NCI-H2196 treated with DMSO at 0.1 percent for 48 hours (cell line): ENCODE measurements around the gene HEXIM2.
A peak's percentile ranks its signal among the peaks of the same experiment; 100 is the strongest.

ENCODE experiments used
- DNase-seq: peaks from one replicate; lab custom pipeline; 2025; ENCODE audit not compliant: unreplicated experiment; lab: John Stamatoyannopoulos, UW

The HEXIM2 gene

DNA sequence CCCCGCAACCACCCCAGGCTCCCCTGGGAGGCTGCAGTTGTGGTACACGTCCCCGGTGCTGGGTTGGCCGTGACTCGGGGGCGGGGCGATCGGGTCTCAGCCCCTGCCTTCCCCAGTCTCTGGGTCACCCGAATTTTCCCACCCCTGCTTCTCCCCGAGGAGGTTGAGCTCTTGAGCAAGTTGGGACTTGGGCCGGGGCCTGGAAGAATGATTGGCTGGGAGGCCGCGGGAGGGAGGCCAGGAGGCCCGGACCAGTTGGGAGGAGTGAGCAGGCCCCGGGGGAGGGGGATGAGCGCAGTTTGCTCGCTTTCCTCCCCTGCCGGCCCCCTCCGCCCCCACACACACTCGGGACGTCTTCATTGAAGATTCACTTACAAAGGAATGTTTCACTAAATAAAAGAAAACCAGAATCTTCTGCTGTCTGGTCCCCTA is 17.9 kb upstream of the HEXIM2 start:
- DNase-seq = no peak

- DNase-seq = no peak
Observed at GRCh38 chr17:45144199-45145034, 17.3 kb upstream of the HEXIM2 start.

- DNase-seq = no peak
Observed at GRCh38 chr17:45145035-45145389, 16.7 kb upstream of the HEXIM2 start.

DNA sequence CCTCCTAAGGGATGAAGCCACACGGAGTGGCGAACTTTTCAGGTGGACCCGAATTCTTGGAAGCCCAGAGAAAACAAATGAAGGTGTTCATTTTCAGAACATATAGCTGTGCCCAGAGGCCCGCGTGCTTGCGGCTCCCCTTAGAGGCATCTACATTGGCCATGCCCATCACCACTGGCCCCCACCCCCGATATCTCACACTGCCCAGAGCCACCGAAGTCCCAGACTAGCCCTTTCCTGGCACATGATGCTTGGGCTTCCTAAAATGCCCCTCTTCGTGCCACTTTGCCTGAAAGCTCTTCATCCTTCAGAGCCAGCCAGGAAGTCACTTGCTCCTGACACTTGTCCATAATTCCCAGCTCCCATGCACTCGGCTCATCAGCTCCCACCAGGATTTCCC is 15.5 kb upstream of the HEXIM2 start:
- DNase-seq = no peak

- DNase-seq = no peak
Observed at GRCh38 chr17:45146592-45146889, 15.1 kb upstream of the HEXIM2 start.

- peak; percentile 44 for DNase-seq
Observed at GRCh38 chr17:45146890-45147580, 14.6 kb upstream of the HEXIM2 start.

GRCh38 chr17:45147581-45148182 is 14.0 kb upstream of the HEXIM2 start:
- DNase-seq = peak; percentile 84

DNA sequence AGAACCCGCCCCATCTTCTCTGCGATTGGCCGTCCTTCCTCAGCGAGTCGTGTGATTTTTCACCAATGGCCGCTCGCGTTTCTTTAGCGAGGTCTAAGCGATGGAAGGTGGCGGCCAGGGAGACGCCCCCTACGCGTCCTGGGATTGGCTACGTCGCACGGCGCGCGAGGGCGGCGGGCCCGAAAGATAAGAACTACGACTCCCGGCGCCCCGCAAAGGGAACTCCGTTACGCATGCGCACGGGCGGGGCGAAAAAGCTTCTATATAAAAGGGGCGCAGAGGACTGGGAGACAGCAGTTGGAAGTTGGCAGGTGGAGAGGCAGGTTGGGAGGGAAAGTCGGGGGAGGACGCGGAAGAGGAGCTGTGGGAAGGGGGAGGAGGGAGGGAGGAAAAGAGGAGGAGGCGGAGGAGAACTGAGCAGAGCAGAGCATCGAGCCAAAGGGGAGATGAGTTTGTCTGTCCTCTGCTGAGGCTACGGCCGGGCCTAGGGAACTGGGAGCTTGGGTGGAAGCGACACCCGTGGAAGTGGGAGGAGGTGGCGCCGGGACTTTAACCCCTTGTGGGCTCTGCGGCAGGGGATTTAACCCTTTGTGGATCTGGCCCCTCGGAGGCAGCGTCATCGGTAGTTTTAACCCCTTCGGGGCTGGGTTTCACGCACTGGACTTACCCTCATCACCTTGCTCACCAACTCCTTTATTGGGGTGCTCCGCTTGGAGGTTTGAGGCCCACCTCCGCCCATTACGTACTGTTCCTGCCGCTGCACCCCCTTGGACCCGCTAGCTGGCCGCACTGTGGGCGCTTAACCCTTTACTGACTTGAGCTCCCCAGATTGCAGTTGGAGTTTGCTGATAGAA is 13.3 kb upstream of the HEXIM2 start, which contains the start of gene HEXIM1:
Gene HEXIM1 (plus strand): TSS at position 293 of the 854 bp plus-strand sequence. CDS start 716 bp downstream, outside the sequence.
- peak; percentile 98 for DNase-seq

DNA sequence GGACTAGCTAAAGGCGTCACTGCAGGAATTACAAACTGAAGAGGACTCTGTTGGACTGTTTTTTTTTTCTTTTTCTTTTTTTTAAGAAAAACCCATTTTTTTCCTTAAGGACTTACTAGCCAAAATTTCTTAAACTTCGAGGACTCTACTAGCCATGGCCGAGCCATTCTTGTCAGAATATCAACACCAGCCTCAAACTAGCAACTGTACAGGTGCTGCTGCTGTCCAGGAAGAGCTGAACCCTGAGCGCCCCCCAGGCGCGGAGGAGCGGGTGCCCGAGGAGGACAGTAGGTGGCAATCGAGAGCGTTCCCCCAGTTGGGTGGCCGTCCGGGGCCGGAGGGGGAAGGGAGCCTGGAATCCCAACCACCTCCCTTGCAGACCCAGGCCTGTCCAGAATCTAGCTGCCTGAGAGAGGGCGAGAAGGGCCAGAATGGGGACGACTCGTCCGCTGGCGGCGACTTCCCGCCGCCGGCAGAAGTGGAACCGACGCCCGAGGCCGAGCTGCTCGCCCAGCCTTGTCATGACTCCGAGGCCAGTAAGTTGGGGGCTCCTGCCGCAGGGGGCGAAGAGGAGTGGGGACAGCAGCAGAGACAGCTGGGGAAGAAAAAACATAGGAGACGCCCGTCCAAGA is 12.5 kb upstream of the HEXIM2 start:
- peak; percentile 67 for DNase-seq

DNA sequence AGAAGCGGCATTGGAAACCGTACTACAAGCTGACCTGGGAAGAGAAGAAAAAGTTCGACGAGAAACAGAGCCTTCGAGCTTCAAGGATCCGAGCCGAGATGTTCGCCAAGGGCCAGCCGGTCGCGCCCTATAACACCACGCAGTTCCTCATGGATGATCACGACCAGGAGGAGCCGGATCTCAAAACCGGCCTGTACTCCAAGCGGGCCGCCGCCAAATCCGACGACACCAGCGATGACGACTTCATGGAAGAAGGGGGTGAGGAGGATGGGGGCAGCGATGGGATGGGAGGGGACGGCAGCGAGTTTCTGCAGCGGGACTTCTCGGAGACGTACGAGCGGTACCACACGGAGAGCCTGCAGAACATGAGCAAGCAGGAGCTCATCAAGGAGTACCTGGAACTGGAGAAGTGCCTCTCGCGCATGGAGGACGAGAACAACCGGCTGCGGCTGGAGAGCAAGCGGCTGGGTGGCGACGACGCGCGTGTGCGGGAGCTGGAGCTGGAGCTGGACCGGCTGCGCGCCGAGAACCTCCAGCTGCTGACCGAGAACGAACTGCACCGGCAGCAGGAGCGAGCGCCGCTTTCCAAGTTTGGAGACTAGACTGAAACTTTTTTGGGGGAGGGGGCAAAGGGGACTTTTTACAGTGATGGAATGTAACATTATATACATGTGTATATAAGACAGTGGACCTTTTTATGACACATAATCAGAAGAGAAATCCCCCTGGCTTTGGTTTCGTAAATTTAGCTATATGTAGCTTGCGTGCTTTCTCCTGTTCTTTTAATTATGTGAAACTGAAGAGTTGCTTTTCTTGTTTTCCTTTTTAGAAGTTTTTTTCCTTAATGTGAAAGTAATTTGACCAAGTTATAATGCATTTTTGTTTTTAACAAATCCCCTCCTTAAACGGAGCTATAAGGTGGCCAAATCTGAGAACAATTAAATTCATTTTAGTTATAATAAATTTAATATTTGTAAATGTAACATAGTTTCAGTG is 11.7 kb upstream of the HEXIM2 start:
- DNase-seq = no peak

- DNase-seq = no peak
Observed at GRCh38 chr17:45150911-45151809, 10.5 kb upstream of the HEXIM2 start.

- DNase-seq = no peak
Observed at GRCh38 chr17:45155029-45155428, 6.6 kb upstream of the HEXIM2 start.

GRCh38 chr17:45155483-45155882 is 6.2 kb upstream of the HEXIM2 start:
- no peak for DNase-seq

DNA sequence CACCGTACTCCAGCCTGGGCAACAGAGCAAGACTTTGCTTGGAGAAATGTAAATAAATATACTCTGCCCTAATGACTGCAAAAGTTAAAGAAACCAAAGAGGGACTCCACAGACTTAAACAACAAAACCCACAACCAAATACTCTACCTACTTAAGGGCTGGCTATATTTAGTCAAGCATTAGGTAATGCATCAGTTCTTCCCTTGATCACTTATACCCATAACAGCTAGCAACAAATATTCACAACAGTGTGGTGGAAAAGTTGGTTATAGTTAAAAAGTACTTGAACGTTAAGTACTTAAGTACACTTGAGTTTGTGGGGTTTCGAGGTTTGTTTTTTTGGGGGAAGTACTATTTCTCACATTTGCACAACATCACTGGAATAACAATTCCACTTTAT is 5.4 kb upstream of the HEXIM2 start:
- no peak for DNase-seq

DNA sequence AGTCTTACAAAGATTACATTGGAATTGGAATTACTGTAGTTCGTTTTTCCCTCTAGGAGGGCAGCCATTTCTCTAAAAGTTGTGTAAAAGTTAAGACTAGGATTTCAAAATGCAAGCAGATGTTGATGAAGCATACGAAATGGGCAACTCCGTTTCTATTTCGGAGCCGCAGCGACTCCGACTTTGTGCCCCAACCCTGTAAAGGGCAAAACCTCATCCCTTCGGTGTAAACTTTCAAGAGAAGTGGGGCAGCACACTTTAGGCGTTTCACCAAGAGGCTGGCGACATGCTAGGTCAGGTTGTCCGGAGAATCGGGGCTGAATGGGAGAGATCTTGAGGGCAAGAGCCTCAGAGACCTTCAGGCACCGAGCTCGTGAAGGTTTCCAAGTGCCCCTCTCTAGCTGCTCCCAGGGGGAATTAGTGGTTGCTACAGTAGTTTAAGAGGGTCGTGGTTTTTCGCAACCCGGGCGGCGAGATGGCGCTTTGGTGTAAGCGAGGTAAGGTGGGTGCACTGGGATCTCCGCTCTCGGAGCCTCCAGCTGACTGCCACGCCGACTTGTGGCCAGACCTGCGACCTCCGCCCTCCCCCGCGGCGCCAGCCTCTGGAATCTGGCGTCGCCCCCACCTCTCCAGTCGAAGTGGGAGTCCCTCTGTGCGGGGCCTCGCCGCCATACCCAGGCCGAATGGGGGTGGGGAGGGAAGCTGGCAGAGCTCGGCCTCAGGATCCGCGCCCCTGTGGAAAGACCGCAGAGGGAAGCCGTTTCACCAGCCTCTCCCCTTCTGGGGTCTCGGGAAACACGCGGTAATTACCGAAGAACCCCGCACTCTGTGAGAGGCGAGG is 1.0 kb upstream of the HEXIM2 start:
- no peak for DNase-seq

DNA sequence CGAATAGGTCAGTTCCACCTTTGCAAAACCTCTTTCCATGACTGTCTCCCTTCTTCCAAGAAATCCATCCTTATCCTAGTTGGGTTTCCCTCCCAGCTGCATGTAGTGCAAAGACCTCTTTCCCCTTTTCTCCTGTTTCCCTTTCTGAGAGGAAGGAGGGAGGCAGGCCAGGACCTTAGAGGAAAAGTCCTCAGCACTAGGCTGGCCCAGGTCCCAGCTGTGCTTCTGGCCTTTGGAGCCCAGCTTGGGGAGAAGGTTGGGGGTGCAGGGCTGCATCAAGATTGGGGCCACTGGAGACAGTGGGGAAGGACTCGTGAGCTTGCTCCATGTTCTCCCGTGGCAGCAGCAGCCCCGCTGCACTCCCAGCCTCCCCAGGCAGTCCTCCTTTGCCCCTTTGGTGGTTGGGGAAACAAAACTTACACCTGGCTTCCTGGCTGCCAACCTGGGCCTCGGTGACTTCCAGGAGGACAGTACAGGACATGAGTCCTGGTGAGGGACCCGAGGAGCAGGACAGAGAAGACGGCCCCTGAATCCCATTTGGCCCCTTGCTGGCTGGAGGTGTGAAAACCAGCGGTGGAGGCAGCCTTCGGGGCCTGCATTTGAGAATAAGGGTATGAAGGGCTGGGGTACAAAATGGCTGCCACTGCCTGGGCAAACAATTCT is 481 bp downstream of the HEXIM2 start:
- DNase-seq = no peak

GRCh38 chr17:45164734-45165269 is 3.1 kb downstream of the HEXIM2 start:
- no peak for DNase-seq
